GM23248 (cell line): ENCODE data around the gene MRGPRX2.

Source experiments
- EZH2 ChIP-seq: fragments of 200-600 bp; sonication (generic); IDR thresholded peaks from 2 replicates; pipeline ENCODE4 v1.6.1; 2018; ENCODE audit warnings: antibody characterized with exemption, mild to moderate bottlenecking; ENCODE audit not compliant: insufficient read depth, poor library complexity, severe bottlenecking
- EZH2phosphoT487 ChIP-seq: fragments of 200-600 bp; sonication (generic); IDR thresholded peaks from 2 replicates; pipeline ENCODE4 v1.6.1; 2018; ENCODE audit warnings: antibody characterized with exemption, moderate library complexity, mild to moderate bottlenecking, low read depth; ENCODE audit not compliant: insufficient read depth

DNA sequence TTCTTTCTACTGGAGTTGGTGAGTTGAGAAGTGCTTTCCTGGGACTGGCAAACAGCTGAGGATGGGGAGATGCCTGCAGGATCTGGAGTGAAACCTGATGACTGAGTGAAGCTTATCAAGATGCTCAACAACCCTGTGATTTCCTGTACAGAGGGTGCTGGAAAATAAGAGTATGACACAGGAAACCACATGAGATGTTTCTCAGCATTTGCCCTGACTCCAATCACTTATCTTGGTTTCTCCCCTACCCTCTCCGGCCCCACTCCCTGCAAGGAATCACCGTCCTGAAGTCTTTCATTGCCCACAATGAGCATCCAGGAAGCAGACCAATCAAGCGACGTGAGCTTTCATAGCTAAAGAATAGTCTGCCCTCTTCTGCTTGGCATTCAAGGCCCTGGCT, at the start of gene MRGPRX2:
- TF ChIP-seq EZH2 (no peak), EZH2phosphoT487 (no peak)
